Astrocyte of the spinal cord (primary cell): Measurements from ENCODE around the gene PANX2.

Experiments
- DNase-seq: peaks from one replicate; pipeline ENCODE4 v3.0.0; 2011; ENCODE audit warnings: low read depth, low spot score
- H3K4me3 ChIP-seq: 2 replicates; pipeline ENCODE4 v1.5.1; 2011; ENCODE audit warnings: low read depth, mild to moderate bottlenecking, low read length, moderate library complexity
- CTCF ChIP-seq: IDR thresholded peaks from 2 replicates; pipeline ENCODE4 v1.5.1; 2012; ENCODE audit warnings: low read depth, mild to moderate bottlenecking, low read length, inconsistent platforms
- in situ Hi-C: cut with HindIII; loops from 2 replicates; pipeline ENCODE4 v1.10.0; 2017; ENCODE audit warnings: low sequenced_read_pairs

Gene PANX2

DNA sequence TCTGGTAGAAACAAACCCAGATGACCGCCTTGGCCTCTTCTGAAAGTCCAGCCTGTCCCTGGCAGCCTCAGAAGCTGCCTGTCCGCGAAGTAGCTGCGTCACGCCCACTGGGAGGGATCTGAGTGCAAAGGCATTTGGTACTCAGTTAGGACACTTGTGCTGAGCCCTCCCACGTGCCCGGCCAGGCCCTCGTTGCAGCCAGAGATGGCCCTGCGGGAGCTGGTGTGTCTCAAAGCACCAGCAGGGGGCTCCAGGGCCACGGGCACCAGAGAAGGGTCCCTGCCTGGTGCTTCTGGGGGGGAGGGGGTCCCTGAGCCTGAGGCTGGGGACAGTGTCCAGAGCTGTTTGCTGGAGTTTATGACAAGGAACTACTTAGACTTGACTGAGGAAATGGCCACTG lies 36.1 kb downstream of the PANX2 start:
- TF ChIP-seq CTCF = peak; percentile 60
- in situ Hi-C loops = no loop called here
- H3K4me3 ChIP-seq = no peak overlapping the region
- DNase-seq = no peak

DNA sequence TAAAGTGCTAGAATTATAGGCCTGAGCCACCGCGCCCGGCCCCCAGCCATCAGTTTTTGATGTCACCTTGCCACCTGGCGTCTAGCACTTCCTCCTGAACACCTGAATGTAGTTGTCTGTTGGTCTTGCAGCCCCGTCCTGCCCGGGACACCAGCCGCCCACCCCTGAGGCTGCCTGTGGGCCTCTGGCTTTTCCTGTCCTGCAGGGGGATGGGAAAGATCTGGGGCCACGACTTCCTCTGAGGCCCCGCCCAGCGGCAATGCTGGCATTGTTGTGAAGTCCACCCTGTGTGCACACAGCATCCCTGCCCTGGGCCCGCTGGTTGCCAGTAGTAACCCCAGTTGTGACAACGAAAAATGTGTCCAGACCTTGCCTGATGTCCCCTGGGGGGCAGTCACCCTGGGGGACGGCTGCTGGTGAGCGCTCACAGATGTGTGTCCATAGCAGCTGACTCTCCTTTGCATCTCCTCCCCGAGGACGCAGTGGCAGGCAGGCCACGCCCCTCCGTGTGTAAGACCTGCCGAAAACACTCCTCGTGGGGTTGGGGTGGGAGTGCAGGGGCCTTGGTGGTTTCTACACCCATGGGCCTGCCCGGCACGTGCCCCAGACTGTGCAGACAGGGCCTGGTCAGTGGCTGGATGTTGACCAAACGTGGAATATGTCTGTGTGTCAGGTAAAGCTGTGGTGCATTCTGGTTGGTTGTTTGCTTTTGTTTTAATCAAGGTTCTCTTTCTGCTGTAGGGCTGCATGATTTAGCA lies 37.0 kb downstream of the PANX2 start:
- in situ Hi-C loops = no loop called here
- no peak overlapping the region for H3K4me3 ChIP-seq
- no peak for DNase-seq
- no peak for TF ChIP-seq CTCF

GRCh38 chr22:50208430-50208938 lies 38.0 kb downstream of the PANX2 start:
- in situ Hi-C loops = no loop called here
- H3K4me3 ChIP-seq = no peak overlapping the region
- no peak for TF ChIP-seq CTCF
- no peak for DNase-seq

DNA sequence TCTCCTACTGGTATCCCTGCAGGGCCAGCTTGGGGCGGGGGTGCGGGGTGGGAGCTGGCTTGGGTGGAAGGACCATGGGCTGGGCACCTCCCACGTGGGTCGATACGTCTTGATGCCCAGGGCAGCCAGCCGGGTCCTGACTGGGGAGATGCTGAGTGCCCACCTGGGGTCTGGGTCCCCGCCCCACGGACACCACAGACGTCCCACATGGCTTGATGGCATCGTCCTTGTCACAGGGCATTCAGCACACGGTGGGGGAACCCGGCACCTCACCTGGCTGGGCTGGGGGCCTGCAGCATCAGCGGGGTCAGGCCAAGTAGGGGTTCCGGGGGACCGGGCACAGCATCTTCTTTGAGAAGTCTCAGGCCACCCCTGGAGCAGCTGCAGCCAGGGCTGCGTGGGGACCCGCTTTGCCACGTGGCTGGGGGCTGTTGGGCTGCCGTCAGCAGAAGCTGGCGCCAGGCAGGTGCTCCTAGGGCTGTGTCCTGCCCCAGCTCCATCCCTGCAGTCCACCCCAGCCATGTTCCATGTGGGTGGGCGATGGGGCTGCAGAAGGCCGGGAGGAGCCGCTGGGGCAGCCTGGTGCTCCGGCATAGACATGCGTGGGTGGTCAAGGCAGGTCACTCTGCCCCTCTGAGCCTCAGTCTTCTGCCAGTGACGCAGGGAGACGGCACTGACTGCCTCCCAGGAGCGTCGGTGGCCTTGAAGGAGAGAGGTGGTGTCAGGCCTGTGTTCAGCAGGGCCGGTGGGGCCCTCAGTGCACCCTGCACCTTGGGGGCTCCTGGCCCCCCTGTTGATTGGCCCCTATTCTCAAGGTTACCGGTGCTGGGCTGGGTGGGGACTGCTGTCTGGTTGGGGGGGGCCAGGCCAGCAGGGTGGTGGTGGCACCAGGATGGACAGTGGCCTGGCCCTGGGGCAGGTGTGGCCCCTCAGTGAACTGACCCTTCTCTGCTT lies 38.7 kb downstream of the PANX2 start:
- H3K4me3 ChIP-seq = no peak overlapping the region
- no peak for TF ChIP-seq CTCF
- no peak for DNase-seq
- in situ Hi-C loops = no loop called here

GRCh38 chr22:50209893-50210292 lies 39.4 kb downstream of the PANX2 start:
- no peak overlapping the region for H3K4me3 ChIP-seq
- in situ Hi-C loops = no loop called here
- TF ChIP-seq CTCF = peak; percentile 96
- DNase-seq = peak; percentile 51

GRCh38 chr22:50210378-50211139 lies 40.0 kb downstream of the PANX2 start:
- no peak overlapping the region for H3K4me3 ChIP-seq
- DNase-seq = no peak
- TF ChIP-seq CTCF = no peak
- in situ Hi-C loops = no loop called here
